Upper lobe of left lung (tissue), 6 donors: Measurements from ENCODE around the gene DISC1. TPM values are rescaled to one million over a fixed set of nuclear protein-coding genes. Genes with fewer than 3 reads are reported as not detected.

Experiments
- ATAC-seq, 2 donors: fragments of 200-7000 bp; cut with Tn5 transposase; one replicate each; pipeline ENCODE4 v1.9.1; 2022; ENCODE audit warnings: mild to moderate bottlenecking in 2 of 2, moderate library complexity in 2 of 2; ENCODE audit not compliant: low FRiP score in 2 of 2
- DNase-seq, 2 donors: peaks; one replicate each; pipeline ENCODE4 v3.0.0-alpha.2; 2019 to 2020
- H3K27ac ChIP-seq, 4 donors: fragments of 200-600 bp; sonication (generic); one replicate each; pipeline ENCODE4 v1.5.1; 2016 to 2019
- H3K27me3 ChIP-seq, 4 donors: fragments of 200-600 bp; sonication (generic); one replicate each; pipeline ENCODE4 v1.5.1; 2017 to 2019
- H3K36me3 ChIP-seq, 4 donors: fragments of 200-600 bp; sonication (generic); one replicate each; pipeline ENCODE4 v1.5.1; 2016 to 2019
- H3K4me1 ChIP-seq, 4 donors: fragments of 200-600 bp; sonication (generic); one replicate each; pipeline ENCODE4 v1.5.1; 2018 to 2019
- H3K4me3 ChIP-seq, 4 donors: fragments of 200-600 bp; sonication (generic); one replicate each; pipeline ENCODE4 v1.5.1; 2017 to 2019; ENCODE audit warnings: mild to moderate bottlenecking in 2 of 4, moderate library complexity in 1 of 4
- H3K9me3 ChIP-seq, 4 donors: fragments of 200-600 bp; sonication (generic); one replicate each; pipeline ENCODE4 v1.5.1; 2018 to 2019
- EP300 ChIP-seq, 4 donors: sonication (generic); formaldehyde crosslinking; IDR thresholded peaks; one replicate each; pipeline ENCODE4 v1.5.1; 2017; ENCODE audit warnings: antibody characterized with exemption in 4 of 4, control low read depth in 2 of 4
- POLR2A ChIP-seq, 4 donors: fragments of 450-650 bp; IDR thresholded peaks; one replicate each; pipeline ENCODE4 v1.5.1; 2016 to 2017; ENCODE audit warnings: antibody characterized with exemption in 4 of 4, mild to moderate bottlenecking in 2 of 4
- POLR2AphosphoS5 ChIP-seq, 2 donors: sonication (generic); formaldehyde crosslinking; IDR thresholded peaks; one replicate each; pipeline ENCODE4 v1.5.1; 2017; ENCODE audit warnings: antibody characterized with exemption in 2 of 2
- WGBS, 2 donors: methylation state at CpG; one replicate each; pipeline ENCODE4 v1.1.5; 2017 to 2018; 5-methylcytosine and 5-hydroxymethylcytosine counted together
- total RNA-seq, 6 donors: library from RNA; depleted of rRNA in 4 of 6; stranded (reverse); fragments of >200 nt in 4 of 6; gene quantifications; one replicate each; pipeline versions ENCODE4 v1.1.0 to v1.2.1, GENCODE V29; 2016 to 2021
- TF ChIP-seq, protein P1 (sequence below), 6 experiments: fragments of 450-650 bp in 4 of 6; fragments of 200-600 bp in 2 of 6; sonication (generic) in 2 of 6; IDR thresholded peaks; one replicate each; pipeline ENCODE4 v1.5.1; 2016 to 2019; ENCODE audit warnings: antibody characterized with exemption in 6 of 6
- donor health status: DM: no; HTN: no; CAD: no; lungs with moderate emphysema.
- donor health status: DM: no; HTN: yes; CAD: no; lungs with severe emphysema.

Gene DISC1
- total RNA-seq, 6 donors from 2014 or later, result 6.1 to 16.8 (median 10.5) TPM

DNA sequence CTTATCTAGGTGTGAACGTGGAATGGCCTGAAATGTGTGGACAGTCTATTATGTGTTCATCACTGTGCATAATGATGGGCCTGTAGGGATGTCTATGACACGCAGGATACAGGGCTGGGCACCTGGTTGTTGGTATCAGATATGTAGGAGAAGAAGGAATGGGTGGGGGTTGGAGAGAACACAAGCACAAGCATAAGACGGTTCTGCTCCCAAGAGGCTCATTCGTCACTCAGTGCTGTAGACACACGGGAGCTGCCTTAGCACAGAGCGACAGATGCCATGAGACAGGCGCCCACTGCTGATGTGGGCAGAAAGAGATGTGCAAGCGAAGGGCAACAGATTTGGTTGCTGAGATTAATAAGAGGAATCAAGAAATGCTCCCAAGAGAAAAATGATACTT, 256.2 kb downstream of the DISC1 start:
- Histone ChIP-seq H3K4me3 (no peak overlapping the region), H3K9me3 (no peaks in the 10 kb centered on the region), H3K27me3 (no peaks in the 10 kb centered on the region), H3K36me3 (no peaks in the 10 kb centered on the region), H3K4me1 (no peaks in the 10 kb centered on the region), H3K27ac (no peak overlapping the region)
- ATAC-seq (no peak), DNase-seq (no peak)
- no peak for TF ChIP-seq POLR2AphosphoS5 (IDR thresholded peaks at IDR 0.05)
- TF ChIP-seq POLR2A (IDR thresholded peaks at IDR 0.05), result no peak
- TF ChIP-seq, protein P1, sequence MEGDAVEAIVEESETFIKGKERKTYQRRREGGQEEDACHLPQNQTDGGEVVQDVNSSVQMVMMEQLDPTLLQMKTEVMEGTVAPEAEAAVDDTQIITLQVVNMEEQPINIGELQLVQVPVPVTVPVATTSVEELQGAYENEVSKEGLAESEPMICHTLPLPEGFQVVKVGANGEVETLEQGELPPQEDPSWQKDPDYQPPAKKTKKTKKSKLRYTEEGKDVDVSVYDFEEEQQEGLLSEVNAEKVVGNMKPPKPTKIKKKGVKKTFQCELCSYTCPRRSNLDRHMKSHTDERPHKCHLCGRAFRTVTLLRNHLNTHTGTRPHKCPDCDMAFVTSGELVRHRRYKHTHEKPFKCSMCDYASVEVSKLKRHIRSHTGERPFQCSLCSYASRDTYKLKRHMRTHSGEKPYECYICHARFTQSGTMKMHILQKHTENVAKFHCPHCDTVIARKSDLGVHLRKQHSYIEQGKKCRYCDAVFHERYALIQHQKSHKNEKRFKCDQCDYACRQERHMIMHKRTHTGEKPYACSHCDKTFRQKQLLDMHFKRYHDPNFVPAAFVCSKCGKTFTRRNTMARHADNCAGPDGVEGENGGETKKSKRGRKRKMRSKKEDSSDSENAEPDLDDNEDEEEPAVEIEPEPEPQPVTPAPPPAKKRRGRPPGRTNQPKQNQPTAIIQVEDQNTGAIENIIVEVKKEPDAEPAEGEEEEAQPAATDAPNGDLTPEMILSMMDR (IDR thresholded peaks at IDR 0.05), result no peak
- 93 to 95% methylated on average over 8 of the region's 8 CpGs for WGBS, 2 donors

GRCh38 chr1:231883382-231883781, 256.8 kb downstream of the DISC1 start:
- no peak for ATAC-seq
- TF ChIP-seq EP300 (IDR thresholded peaks at IDR 0.05) (no peak), POLR2A (IDR thresholded peaks at IDR 0.05) (no peak), POLR2AphosphoS5 (IDR thresholded peaks at IDR 0.05) (no peak)
- TF ChIP-seq, protein P1 (IDR thresholded peaks at IDR 0.05), result no peak
- Histone ChIP-seq H3K9me3 (no peaks in the 10 kb centered on the region), H3K27ac (no peak overlapping the region), H3K36me3 (no peaks in the 10 kb centered on the region), H3K27me3 (no peaks in the 10 kb centered on the region), H3K4me1 (no peaks in the 10 kb centered on the region), H3K4me3 (no peak overlapping the region)
- 58 to 80% methylated on average over 1 of the region's 1 CpG for WGBS, 2 donors
- DNase-seq, result no peak

- Histone ChIP-seq H3K27ac (no peak overlapping the region), H3K9me3 (no peaks in the 10 kb centered on the region), H3K4me3 (no peak overlapping the region), H3K36me3 (no peaks in the 10 kb centered on the region), H3K4me1 (no peaks in the 10 kb centered on the region), H3K27me3 (no peaks in the 10 kb centered on the region)
- DNase-seq, result no peak
- 75 to 78% methylated on average over 7 of the region's 7 CpGs for WGBS, 2 donors
- ATAC-seq, result no peak
- TF ChIP-seq EP300 (IDR thresholded peaks at IDR 0.05) (no peak), POLR2AphosphoS5 (IDR thresholded peaks at IDR 0.05) (no peak), POLR2A (IDR thresholded peaks at IDR 0.05) (no peak)
- TF ChIP-seq, protein P1 (IDR thresholded peaks at IDR 0.05), result no peak
Measured at GRCh38 chr1:231885209-231885854, 258.7 kb downstream of the DISC1 start.

DNA sequence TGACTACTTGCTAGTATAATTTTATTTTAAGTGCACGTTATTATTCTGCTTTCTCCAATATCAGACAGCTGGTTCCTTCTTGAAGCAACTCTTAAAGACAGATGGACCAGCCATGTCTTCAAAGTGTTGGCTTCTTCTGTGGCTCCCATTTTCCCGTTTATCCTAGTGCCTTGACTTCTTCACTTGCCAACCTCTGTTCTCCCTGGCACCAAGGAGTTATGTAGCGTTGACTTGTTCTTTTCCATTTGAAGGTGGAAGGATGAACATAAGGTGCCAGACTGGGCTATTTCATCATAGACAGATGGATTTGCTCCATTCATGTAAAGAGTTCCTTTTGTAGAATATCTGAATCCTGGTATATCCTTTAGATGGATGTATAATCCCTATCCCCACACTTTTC, 260.6 kb downstream of the DISC1 start:
- H3K27ac ChIP-seq, result no peak overlapping the region
- H3K27me3 ChIP-seq, result no peaks in the 10 kb centered on the region
- 94 to 95% methylated on average over 3 of the region's 3 CpGs for WGBS, 2 donors
- no peak overlapping the region for H3K4me3 ChIP-seq
- H3K4me1 ChIP-seq, result no peaks in the 10 kb centered on the region
- H3K9me3 ChIP-seq, result no peaks in the 10 kb centered on the region
- DNase-seq (no peak), ATAC-seq (no peak)
- TF ChIP-seq POLR2AphosphoS5 (IDR thresholded peaks at IDR 0.05), result no peak
- H3K36me3 ChIP-seq, result no peaks in the 10 kb centered on the region

- H3K9me3 ChIP-seq, result no peaks in the 10 kb centered on the region
- TF ChIP-seq POLR2A (IDR thresholded peaks at IDR 0.05) (no peak), EP300 (IDR thresholded peaks at IDR 0.05) (no peak), POLR2AphosphoS5 (IDR thresholded peaks at IDR 0.05) (no peak)
- TF ChIP-seq, protein P1 (IDR thresholded peaks at IDR 0.05), result no peak
- H3K4me3 ChIP-seq, result no peak overlapping the region
- no peaks in the 10 kb centered on the region for H3K27me3 ChIP-seq
- no peak overlapping the region for H3K27ac ChIP-seq
- WGBS, 2 donors, result 89 to 95% methylated on average over 6 of the region's 6 CpGs
- ATAC-seq, result no peak
- no peaks in the 10 kb centered on the region for H3K36me3 ChIP-seq
- no peak for DNase-seq
- H3K4me1 ChIP-seq, result no peaks in the 10 kb centered on the region
Measured at GRCh38 chr1:231887866-231888265, 261.3 kb downstream of the DISC1 start.
